Islet of Langerhans (tissue), 1 donor: ENCODE results near the gene FHIT.
"Not testable (repeated sequence)": the region's sequence is repeated elsewhere in the genome, so short reads cannot be mapped to it uniquely, and the experiment has no call there.

Experiments used
- FAIRE-seq: peaks from one replicate; lab custom pipeline; 2011; peaks lifted over from hg19 to GRCh38; lab: Jason Lieb, UNC

Gene FHIT

GRCh38 chr3:61111825-61112224, 139.4 kb downstream of the FHIT start:
- no peak for FAIRE-seq

GRCh38 chr3:61110576-61110975, 140.7 kb downstream of the FHIT start:
- no peak for FAIRE-seq

GRCh38 chr3:61108247-61109019, 142.8 kb downstream of the FHIT start:
- FAIRE-seq, result no peak

- no peak for FAIRE-seq
Observed at GRCh38 chr3:61094608-61095007, 156.6 kb downstream of the FHIT start.

- no peak for FAIRE-seq
Observed at GRCh38 chr3:61093364-61093763, 157.9 kb downstream of the FHIT start.

GRCh38 chr3:61092870-61093269, 158.4 kb downstream of the FHIT start:
- FAIRE-seq, result no peak

- no peak for FAIRE-seq
Observed at GRCh38 chr3:61090389-61091169, 160.7 kb downstream of the FHIT start.

GRCh38 chr3:61087465-61087864, 163.8 kb downstream of the FHIT start:
- FAIRE-seq, result peak; percentile 53

GRCh38 chr3:61081554-61081953, 169.7 kb downstream of the FHIT start:
- no peak for FAIRE-seq

GRCh38 chr3:61080737-61081445, 170.4 kb downstream of the FHIT start:
- FAIRE-seq, result no peak

- peak; percentile 9 for FAIRE-seq
Observed at GRCh38 chr3:61078048-61078752, 173.1 kb downstream of the FHIT start.

GRCh38 chr3:61077551-61077950, 173.7 kb downstream of the FHIT start:
- FAIRE-seq, result no peak

- FAIRE-seq, result no peak
Observed at GRCh38 chr3:61074783-61075182, 176.5 kb downstream of the FHIT start.

- FAIRE-seq, result no peak
Observed at GRCh38 chr3:61073566-61074165, 177.6 kb downstream of the FHIT start.

GRCh38 chr3:61068084-61068483, 183.2 kb downstream of the FHIT start:
- no peak for FAIRE-seq

- no peak for FAIRE-seq
Observed at GRCh38 chr3:61066800-61067199, 184.5 kb downstream of the FHIT start.

GRCh38 chr3:61066222-61066621, 185.0 kb downstream of the FHIT start:
- not testable (repeated sequence) for FAIRE-seq

GRCh38 chr3:61065451-61066011, 185.7 kb downstream of the FHIT start:
- FAIRE-seq, result no peak

GRCh38 chr3:61061092-61061723, 190.0 kb downstream of the FHIT start:
- FAIRE-seq, result no peak

GRCh38 chr3:61060411-61060861, 190.8 kb downstream of the FHIT start:
- FAIRE-seq, result no peak

GRCh38 chr3:61058836-61059235, 192.4 kb downstream of the FHIT start:
- no peak for FAIRE-seq
